ENCODE data around the gene PNMA1.

PNMA1 gene

GRCh38 chr14:73661872-73662271, 52.3 kb downstream of the PNMA1 start:
- no peak for DNase-seq
